Activated CD4-positive, alpha-beta memory T cell treated with anti-CD3 and anti-CD28 coated beads for 36 hours (primary cell): Measurements from ENCODE around the gene JAK1. TPM values are rescaled to one million over a fixed set of nuclear protein-coding genes. Genes with fewer than 3 reads are reported as not detected.

Experiments
- CTCF ChIA-PET: fragments of 350-600 bp; sonication (Branson Sonifier 250); formaldehyde crosslinking; loops from one replicate; lab custom pipeline; 2021; ENCODE audit warnings: antibody characterized with exemption, inconsistent platforms; lab: Charles Lee
- POLR2A ChIA-PET: fragments of 350-600 bp; sonication (Branson Sonifier 250); formaldehyde crosslinking; loops from one replicate; lab custom pipeline; 2021; ENCODE audit warnings: antibody characterized with exemption; lab: Charles Lee
- DNase-seq: peaks from one replicate; pipeline ENCODE4 v3.0.0-alpha.2; 2020
- H3K27ac Mint-ChIP-seq: one replicate; pipeline ENCODE4 v1.8.0; 2021; ENCODE audit warnings: mixed read lengths
- H3K27me3 Mint-ChIP-seq: one replicate; pipeline ENCODE4 v1.8.0; 2021; ENCODE audit warnings: mixed read lengths
- H3K36me3 Mint-ChIP-seq: one replicate; pipeline ENCODE4 v1.8.0; 2021; ENCODE audit warnings: mixed read lengths
- H3K4me1 Mint-ChIP-seq: one replicate; pipeline ENCODE4 v1.8.0; 2021; ENCODE audit warnings: low read depth, mixed read lengths
- H3K4me3 Mint-ChIP-seq: one replicate; pipeline ENCODE4 v1.8.0; 2021; ENCODE audit warnings: mild to moderate bottlenecking, mixed read lengths
- H3K9me3 Mint-ChIP-seq: one replicate; pipeline ENCODE4 v1.8.0; 2021; ENCODE audit warnings: mixed read lengths
- intact Hi-C: fragments of 100-400 bp; cut with micrococcal nuclease; formaldehyde crosslinking; loops from one replicate; pipeline ENCODE4 v1.15.1; 2023
- total RNA-seq, 2 experiments: library from RNA; stranded (reverse); gene quantifications; one replicate each; pipeline ENCODE4 v1.2.3, GENCODE V29; 2021

The JAK1 gene
- total RNA-seq, 2 experiments from 2014 or later: 115 to 128 TPM

DNA sequence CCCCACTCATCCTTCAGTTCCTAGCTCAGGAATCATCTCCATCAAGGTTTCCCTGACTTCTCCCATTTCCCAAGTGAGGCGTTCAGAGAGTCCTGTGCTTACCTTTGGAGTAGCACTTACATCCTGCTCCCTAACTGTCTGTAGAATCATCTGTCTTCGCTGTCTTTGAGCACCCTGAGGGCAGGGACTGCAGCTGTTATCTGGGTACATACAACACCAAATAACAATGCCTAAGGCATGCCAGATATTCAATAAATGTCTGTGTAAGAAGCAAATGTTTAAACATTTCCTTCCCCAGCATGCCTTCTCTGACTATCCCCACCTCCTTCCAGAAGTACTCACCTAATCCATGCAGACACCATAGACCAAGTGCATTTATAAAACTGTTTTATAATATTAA, 65.4 kb downstream of the JAK1 start:
- H3K4me3 Mint-ChIP-seq: no peak overlapping the region
- CTCF ChIA-PET: no interaction called here

GRCh38 chr1:64898107-64898861, 68.1 kb downstream of the JAK1 start:
- ChIA-PET POLR2A (interaction anchor here (1.0 to 1.7 kb wide), 3 partner anchors 9 to 62 kb away, joined by 3 to 7 read pairs (median 4); no protein-coding TSS in a partner anchor), CTCF (interaction anchor here (0.7 to 1.1 kb wide), 3 partner anchors 11 to 24 kb away, joined by 3 read pairs; no protein-coding TSS in a partner anchor)
- peak; percentile 61 for DNase-seq
- Mint-ChIP-seq H3K4me3 (no peak overlapping the region), H3K9me3 (no peaks in the 10 kb centered on the region), H3K27me3 (no peaks in the 10 kb centered on the region), H3K36me3 (no peaks in the 10 kb centered on the region), H3K4me1 (peaks cover 92% of the 10 kb centered on the region), H3K27ac (peak overlapping the region; percentile 11)
- intact Hi-C loops: loop anchor here (1.0 to 2.0 kb wide), 2 partner anchors 8 to 15 kb away; no protein-coding TSS in a partner anchor

More for the DNA sequence above, 65.4 kb downstream of the JAK1 start:
- Mint-ChIP-seq H3K27me3 (no peaks in the 10 kb centered on the region), H3K9me3 (no peaks in the 10 kb centered on the region), H3K4me1 (peaks cover 90% of the 10 kb centered on the region), H3K27ac (no peak overlapping the region), H3K36me3 (no peaks in the 10 kb centered on the region)
- POLR2A ChIA-PET: no interaction called here
- intact Hi-C loops: no loop called here
- no peak for DNase-seq

- no peak for DNase-seq
- Mint-ChIP-seq H3K9me3 (no peaks in the 10 kb centered on the region), H3K4me1 (peaks cover 93% of the 10 kb centered on the region), H3K27ac (no peak overlapping the region), H3K4me3 (no peak overlapping the region), H3K36me3 (no peaks in the 10 kb centered on the region), H3K27me3 (no peaks in the 10 kb centered on the region)
- ChIA-PET POLR2A (interaction anchor here (2.1 kb wide), 1 partner anchor 65 kb away, joined by 9 read pairs; no protein-coding TSS in a partner anchor), CTCF (interaction anchor here (1.1 kb wide), 1 partner anchor 116 kb away, joined by 3 read pairs; no protein-coding TSS in a partner anchor)
- intact Hi-C loops: no loop called here
Measured at GRCh38 chr1:64896551-64896950, 69.8 kb downstream of the JAK1 start.

DNA sequence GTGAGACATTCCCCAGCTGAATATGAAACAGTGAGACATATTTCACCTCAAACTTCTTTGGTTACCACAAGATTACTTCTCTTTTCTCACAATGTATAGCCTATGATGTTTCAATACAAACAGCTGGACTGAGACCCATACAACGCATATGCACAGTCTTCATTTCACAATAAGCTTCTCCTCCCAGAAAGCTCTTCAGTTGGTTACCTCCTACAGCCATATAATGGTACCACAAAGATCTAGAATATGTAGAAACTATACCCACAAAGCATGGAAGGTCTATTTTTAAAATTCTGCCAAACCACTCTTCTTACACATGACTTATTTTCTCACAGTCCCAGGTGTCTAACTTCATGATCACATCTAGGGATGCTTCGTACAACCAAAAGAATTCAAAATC, 70.8 kb downstream of the JAK1 start:
- intact Hi-C loops: loop anchor here (2.0 kb wide), 2 partner anchors 15 to 27 kb away; no protein-coding TSS in a partner anchor
- H3K4me1 Mint-ChIP-seq: peaks cover 95% of the 10 kb centered on the region
- DNase-seq: no peak
- no peak overlapping the region for H3K4me3 Mint-ChIP-seq
- H3K27me3 Mint-ChIP-seq: no peaks in the 10 kb centered on the region
- H3K9me3 Mint-ChIP-seq: no peaks in the 10 kb centered on the region
- no peaks in the 10 kb centered on the region for H3K36me3 Mint-ChIP-seq
- POLR2A ChIA-PET: interaction anchor here (1.0 to 2.1 kb wide), 5 partner anchors 15 to 67 kb away, joined by 3 to 9 read pairs (median 5); no protein-coding TSS in a partner anchor
- no peak overlapping the region for H3K27ac Mint-ChIP-seq
- CTCF ChIA-PET: interaction anchor here (0.9 to 1.3 kb wide), 5 partner anchors 9 to 180 kb away, joined by 3 to 6 read pairs (median 5); no protein-coding TSS in a partner anchor

DNA sequence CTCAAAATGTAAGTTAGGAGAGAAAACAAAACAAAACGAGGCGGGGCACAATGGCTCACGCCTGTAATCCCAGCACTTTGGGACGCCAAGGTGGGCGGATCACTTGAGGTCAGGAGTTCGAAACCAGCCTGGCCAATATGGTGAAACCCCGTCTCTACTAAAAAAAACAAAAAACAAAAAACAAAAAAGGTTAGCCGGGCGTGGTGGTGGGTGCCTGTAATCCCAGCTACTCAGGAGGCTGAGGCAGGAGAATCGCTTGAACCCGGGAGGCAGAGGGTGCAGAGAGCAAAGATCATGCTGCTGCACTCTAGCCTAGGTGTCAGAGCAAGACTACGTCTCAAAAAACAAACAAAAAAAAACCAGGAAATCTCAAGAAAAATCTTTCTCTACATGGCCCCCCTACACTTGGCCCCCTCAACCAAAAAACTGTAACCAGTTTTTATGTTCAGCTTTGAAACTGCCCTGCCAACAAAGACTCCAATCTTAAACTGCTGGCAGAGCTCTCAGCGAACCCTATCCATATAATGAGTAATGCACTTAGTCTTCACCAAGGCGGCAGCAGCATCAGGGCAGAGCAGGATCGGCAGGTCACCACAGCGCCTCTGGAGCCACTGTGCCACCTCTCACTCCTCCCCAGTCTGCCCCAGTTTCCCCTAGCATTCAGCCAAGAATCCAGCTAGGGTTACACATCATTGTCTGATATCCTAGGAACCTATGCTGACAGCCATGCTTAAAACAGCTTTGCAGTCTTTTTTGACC, 71.7 kb downstream of the JAK1 start:
- POLR2A ChIA-PET: interaction anchor here (0.9 to 2.1 kb wide), 6 partner anchors 12 to 68 kb away, joined by 3 to 9 read pairs (median 4); no protein-coding TSS in a partner anchor

GRCh38 chr1:64893921-64894320, 72.4 kb downstream of the JAK1 start:
- no peak for DNase-seq
- Mint-ChIP-seq H3K27ac (no peak overlapping the region), H3K27me3 (no peaks in the 10 kb centered on the region), H3K36me3 (no peaks in the 10 kb centered on the region), H3K4me1 (peaks cover 95% of the 10 kb centered on the region), H3K9me3 (no peaks in the 10 kb centered on the region), H3K4me3 (no peak overlapping the region)
- POLR2A ChIA-PET: no interaction called here
- intact Hi-C loops: loop anchor here (2.0 kb wide), 2 partner anchors 13 to 29 kb away; no protein-coding TSS in a partner anchor
- CTCF ChIA-PET: interaction anchor here (0.7 to 1.0 kb wide), 4 partner anchors 21 to 68 kb away, joined by 3 to 4 read pairs (median 3); no protein-coding TSS in a partner anchor

More for the DNA sequence above, 71.7 kb downstream of the JAK1 start:
- Mint-ChIP-seq H3K27me3 (no peaks in the 10 kb centered on the region), H3K4me3 (no peak overlapping the region), H3K27ac (no peak overlapping the region), H3K36me3 (no peaks in the 10 kb centered on the region), H3K4me1 (peaks cover 95% of the 10 kb centered on the region), H3K9me3 (no peaks in the 10 kb centered on the region)
- CTCF ChIA-PET: interaction anchor here (0.9 to 1.3 kb wide), 5 partner anchors 29 to 181 kb away, joined by 3 to 6 read pairs (median 5); no protein-coding TSS in a partner anchor
- intact Hi-C loops: loop anchor here (2.0 kb wide), 2 partner anchors 14 to 28 kb away; no protein-coding TSS in a partner anchor
- no peak for DNase-seq

- no peaks in the 10 kb centered on the region for H3K9me3 Mint-ChIP-seq
- no peaks in the 10 kb centered on the region for H3K27me3 Mint-ChIP-seq
- H3K4me3 Mint-ChIP-seq: no peak overlapping the region
- H3K4me1 Mint-ChIP-seq: peaks cover 93% of the 10 kb centered on the region
- H3K36me3 Mint-ChIP-seq: no peaks in the 10 kb centered on the region
- no peak for DNase-seq
- CTCF ChIA-PET: interaction anchor here (0.6 to 1.1 kb wide), 6 partner anchors 11 to 579 kb away, joined by 3 to 4 read pairs (median 3); no protein-coding TSS in a partner anchor
- intact Hi-C loops: no loop called here
- POLR2A ChIA-PET: interaction anchor here (0.7 to 1.1 kb wide), 2 partner anchors 14 to 29 kb away, joined by 3 read pairs; no protein-coding TSS in a partner anchor
- H3K27ac Mint-ChIP-seq: no peak overlapping the region
Measured at GRCh38 chr1:64892576-64893573, 73.5 kb downstream of the JAK1 start.

GRCh38 chr1:64891448-64891825, 74.9 kb downstream of the JAK1 start:
- Mint-ChIP-seq H3K9me3 (no peaks in the 10 kb centered on the region), H3K27me3 (no peaks in the 10 kb centered on the region), H3K4me1 (peaks cover 93% of the 10 kb centered on the region), H3K27ac (no peak overlapping the region), H3K36me3 (no peaks in the 10 kb centered on the region), H3K4me3 (no peak overlapping the region)
- POLR2A ChIA-PET: no interaction called here
- intact Hi-C loops: loop anchor here (2.0 kb wide), 1 partner anchor 15 kb away; no protein-coding TSS in a partner anchor
- peak; percentile 34 for DNase-seq
- CTCF ChIA-PET: interaction anchor here (1.6 kb wide), 1 partner anchor 64 kb away, joined by 4 read pairs; no protein-coding TSS in a partner anchor

DNA sequence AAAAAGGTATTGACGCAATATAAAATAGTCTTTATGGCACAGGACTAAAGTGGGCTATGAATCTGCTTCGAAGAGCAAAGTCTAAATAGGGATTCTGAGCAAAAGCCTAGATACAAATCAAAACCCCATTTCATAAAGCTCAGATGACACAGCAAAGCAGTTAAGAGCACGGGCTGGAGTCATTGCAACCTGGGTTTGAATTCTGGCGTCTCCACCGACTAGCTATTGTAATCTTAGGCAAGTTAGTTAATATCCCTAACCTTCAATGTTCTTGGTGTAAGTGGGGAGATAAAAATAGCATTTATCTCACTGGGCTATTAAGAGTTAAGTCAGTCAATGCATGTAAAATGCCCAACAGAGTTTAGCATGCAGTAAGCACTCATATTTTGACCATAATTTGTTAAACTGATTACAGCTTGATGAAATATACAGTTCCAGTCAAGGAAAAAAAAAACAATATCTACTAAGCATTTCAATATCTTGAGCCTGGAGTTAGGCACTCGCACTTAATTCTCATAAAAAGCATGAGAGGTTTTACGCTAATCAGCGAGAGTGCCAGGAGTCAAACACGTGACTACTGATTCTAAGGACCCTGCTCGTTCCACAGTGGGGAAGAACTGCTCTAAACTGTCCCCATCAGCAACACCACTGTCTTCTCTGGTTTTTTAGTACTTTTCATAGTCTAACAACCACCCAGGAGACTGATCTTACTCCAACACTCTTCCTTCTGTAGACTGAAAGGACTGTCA, 75.5 kb downstream of the JAK1 start:
- H3K4me3 Mint-ChIP-seq: no peak overlapping the region
- DNase-seq: no peak
- POLR2A ChIA-PET: no interaction called here
- H3K36me3 Mint-ChIP-seq: no peaks in the 10 kb centered on the region
- H3K27me3 Mint-ChIP-seq: no peaks in the 10 kb centered on the region
- no peaks in the 10 kb centered on the region for H3K9me3 Mint-ChIP-seq
- no peak overlapping the region for H3K27ac Mint-ChIP-seq
- H3K4me1 Mint-ChIP-seq: peaks cover 90% of the 10 kb centered on the region
- intact Hi-C loops: loop anchor here (2.0 kb wide), 1 partner anchor 16 kb away; no protein-coding TSS in a partner anchor
- CTCF ChIA-PET: interaction anchor here (1.6 kb wide), 1 partner anchor 65 kb away, joined by 4 read pairs; no protein-coding TSS in a partner anchor

DNA sequence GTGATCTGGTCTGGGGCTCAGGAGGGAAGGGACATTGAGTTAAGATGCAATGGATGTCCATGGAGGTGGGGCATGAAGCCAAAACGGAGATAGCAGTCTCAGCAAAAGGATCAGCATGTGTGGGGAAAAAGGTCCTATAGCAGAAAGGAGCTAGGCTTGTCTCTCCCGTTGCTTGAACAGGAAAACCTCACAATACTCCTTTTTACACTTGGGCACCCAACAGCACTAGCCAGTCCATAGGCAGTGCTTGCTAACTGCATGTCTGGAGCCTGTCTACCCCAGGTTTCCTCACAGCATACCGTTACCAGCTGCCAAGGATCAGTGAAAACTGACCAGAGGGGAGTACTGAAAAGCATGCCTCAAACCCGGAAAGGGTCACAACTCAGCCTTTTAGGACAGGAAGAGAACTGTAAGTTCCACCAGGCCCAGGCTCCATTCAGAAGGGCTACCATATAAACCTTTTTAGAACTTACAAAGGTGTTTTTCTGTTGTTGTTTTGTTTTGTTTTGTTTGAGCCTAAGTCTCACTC, 78.6 kb downstream of the JAK1 start:
- CTCF ChIA-PET: interaction anchor here (0.9 to 1.4 kb wide), 4 partner anchors 10 to 188 kb away, joined by 3 read pairs; no protein-coding TSS in a partner anchor

More for the DNA sequence above, 78.6 kb downstream of the JAK1 start:
- intact Hi-C loops: no loop called here
- peaks cover 80% of the 10 kb centered on the region for H3K4me1 Mint-ChIP-seq
- H3K27me3 Mint-ChIP-seq: no peaks in the 10 kb centered on the region
- H3K36me3 Mint-ChIP-seq: peaks cover 2% of the 10 kb centered on the region
- no peaks in the 10 kb centered on the region for H3K9me3 Mint-ChIP-seq
- POLR2A ChIA-PET: no interaction called here
- DNase-seq: no peak
- no peak overlapping the region for H3K27ac Mint-ChIP-seq
- no peak overlapping the region for H3K4me3 Mint-ChIP-seq
